B cell (primary cell): ENCODE results near the gene FUOM. TPM values are rescaled to one million over a fixed set of nuclear protein-coding genes. Genes with fewer than 3 reads are reported as not detected.
A peak's percentile ranks its signal among the peaks of the same experiment; 100 is the strongest.

Source experiments
- ATAC-seq: fragments of 200-7000 bp; cut with Tn5 transposase; one replicate; pipeline ENCODE4 v1.10.0; 2021; ENCODE audit warnings: low read depth, mild to moderate bottlenecking, moderate number of reproducible peaks, moderate library complexity
- CTCF ChIA-PET: fragments of 350-600 bp; sonication (Branson Sonifier 250); formaldehyde crosslinking; loops from one replicate; lab custom pipeline; 2021; ENCODE audit warnings: antibody characterized with exemption, inconsistent platforms; lab: Charles Lee
- POLR2A ChIA-PET: fragments of 350-600 bp; sonication (Branson Sonifier 250); formaldehyde crosslinking; loops from one replicate; lab custom pipeline; 2021; ENCODE audit warnings: antibody characterized with exemption; lab: Charles Lee
- DNase-seq: peaks from one replicate; pipeline ENCODE4 v3.0.0; 2013
- H2AFZ ChIP-seq: 2 replicates; pipeline ENCODE4 v1.6.1; 2012; ENCODE audit warnings: mild to moderate bottlenecking, low read depth, low read length; ENCODE audit not compliant: insufficient read depth, poor library complexity, severe bottlenecking
- H3K27ac ChIP-seq, 2 donors: 1 replicate in 1 of 2; 2 replicates in 1 of 2; pipeline ENCODE4 v1.5.1; 2012 to 2013; ENCODE audit warnings: low read length in 2 of 2, mild to moderate bottlenecking in 2 of 2, moderate library complexity in 1 of 2
- H3K27me3 ChIP-seq, 4 experiments: fragments of 200-600 bp in 1 of 4; sonication (generic) in 1 of 4; replicated peaks in 1 of 4; 1 replicate in 2 of 4; 2 replicates in 2 of 4; pipeline versions ENCODE4 v1.6.1 to v1.7.0; 2013 to 2016; ENCODE audit warnings: low read length in 3 of 4, mild to moderate bottlenecking in 2 of 4, mixed read lengths in 1 of 4, moderate library complexity in 1 of 4; ENCODE audit not compliant: insufficient read depth in 4 of 4, control insufficient read depth in 3 of 4; ENCODE audit errors: control extremely low read depth in 1 of 4
- H3K36me3 ChIP-seq, 2 experiments: replicated peaks in 1 of 2; 1 replicate in 1 of 2; 2 replicates in 1 of 2; pipeline versions ENCODE4 v1.6.1 to v1.7.1; 2013; ENCODE audit warnings: low read length in 1 of 2; ENCODE audit not compliant: insufficient read depth in 2 of 2, control insufficient read depth in 1 of 2; ENCODE audit errors: control extremely low read depth in 1 of 2, extremely low read depth in 1 of 2
- H3K4me1 ChIP-seq, 2 donors: fragments of 200-600 bp in 1 of 2; sonication (generic) in 1 of 2; 1 replicate in 1 of 2; 2 replicates in 1 of 2; pipeline versions ENCODE4 v1.5.1 to v1.6.1; 2013 to 2017; ENCODE audit warnings: low read length in 2 of 2; ENCODE audit not compliant: control insufficient read depth in 2 of 2, insufficient read depth in 2 of 2
- H3K4me2 ChIP-seq: replicated peaks from 2 replicates; pipeline ENCODE3; 2012; ENCODE audit warnings: mild to moderate bottlenecking, low read depth, low read length; ENCODE audit not compliant: poor library complexity, severe bottlenecking
- H3K4me3 ChIP-seq, 5 experiments: fragments of 200-600 bp in 1 of 5; sonication (generic) in 1 of 5; 1 replicate in 3 of 5; 2 replicates in 2 of 5; pipeline versions ENCODE4 v1.5.1 to v1.7.0; 2011 to 2016; ENCODE audit warnings: low read length in 4 of 5, mild to moderate bottlenecking in 4 of 5, low read depth in 2 of 5, control low read depth in 1 of 5, moderate library complexity in 1 of 5; ENCODE audit not compliant: insufficient read depth in 1 of 5; ENCODE audit errors: control extremely low read depth in 1 of 5, extremely low read depth in 1 of 5
- H3K79me2 ChIP-seq: fragments of 200-600 bp; sonication (generic); one replicate; pipeline ENCODE4 v1.6.0; 2016; ENCODE audit warnings: low read length; ENCODE audit not compliant: control insufficient read depth, insufficient read depth
- H3K9ac ChIP-seq: fragments of 200-600 bp; sonication (generic); 2 replicates; pipeline ENCODE4 v1.6.1; 2017; ENCODE audit warnings: mild to moderate bottlenecking, low read length, moderate library complexity
- H3K9me3 ChIP-seq, 3 donors: one replicate each; pipeline versions ENCODE4 v1.6.1 to v1.7.1; 2013; ENCODE audit warnings: low read length in 2 of 3; ENCODE audit not compliant: control insufficient read depth in 2 of 3, insufficient read depth in 1 of 3; ENCODE audit errors: control extremely low read depth in 1 of 3
- H4K20me1 ChIP-seq: 2 replicates; pipeline ENCODE4 v1.6.0; 2012; ENCODE audit warnings: mild to moderate bottlenecking, low read length; ENCODE audit not compliant: insufficient read depth, control insufficient read depth, poor library complexity, severe bottlenecking
- H3K27ac Mint-ChIP-seq: one replicate; pipeline ENCODE4 v1.8.0; 2021; ENCODE audit warnings: mixed read lengths
- H3K27me3 Mint-ChIP-seq: one replicate; pipeline ENCODE4 v1.8.0; 2021; ENCODE audit warnings: mixed read lengths
- H3K4me1 Mint-ChIP-seq: one replicate; pipeline ENCODE4 v1.8.0; 2021; ENCODE audit warnings: mixed read lengths
- H3K4me3 Mint-ChIP-seq: one replicate; pipeline ENCODE4 v1.8.0; 2021; ENCODE audit warnings: mixed read lengths
- H3K9me3 Mint-ChIP-seq: one replicate; pipeline ENCODE4 v1.8.0; 2022; ENCODE audit warnings: mixed read lengths; ENCODE audit not compliant: insufficient read depth
- CTCF ChIP-seq: fragments of 200-600 bp; IDR thresholded peaks from one replicate; pipeline ENCODE4 v1.8.0; 2022; ENCODE audit warnings: antibody characterized with exemption, mild to moderate bottlenecking
- EZH2 ChIP-seq: IDR thresholded peaks from 2 replicates; pipeline ENCODE4 v1.6.1; 2012; ENCODE audit warnings: borderline replicate concordance, low read depth, mild to moderate bottlenecking, moderate library complexity, low read length; ENCODE audit not compliant: insufficient read depth, poor library complexity, severe bottlenecking
- WGBS: methylation state at CpG from one replicate; pipeline ENCODE4 v1.1.5; 2013; ENCODE audit warnings: missing lambda C conversion rate; ENCODE audit not compliant: insufficient coverage; 5-methylcytosine and 5-hydroxymethylcytosine counted together
- intact Hi-C: fragments of 100-400 bp; cut with micrococcal nuclease; formaldehyde crosslinking; loops from one replicate; pipeline ENCODE4 v1.10.0; 2022
- polyA plus RNA-seq: library from polyadenylated mRNA; depleted of rRNA; stranded (reverse); fragments of >200 nt; gene quantifications from 2 replicates; pipeline ENCODE4 v1.2.3, GENCODE V29; 2012
- total RNA-seq, 2 donors: library from RNA; stranded (reverse); fragments of 120-200 nt in 1 of 2; gene quantifications; 1 replicate in 1 of 2; 2 replicates in 1 of 2; pipeline versions ENCODE4 v1.2.3 to v1.2.4, GENCODE V29; 2013 to 2022

Gene FUOM
- total and polyA plus RNA-seq, 2 donors (not counting 1 experiment from before 2014, with no cell fraction given): 23.8 to 30.7 TPM

GRCh38 chr10:133306941-133307379 is 50.9 kb downstream of the FUOM start:
- peak overlapping the region; percentile 37 for H3K27ac Mint-ChIP-seq
- Histone ChIP-seq H3K9ac (no peak overlapping the region), H3K4me3 (no peak overlapping the region), H3K4me1 (peaks cover 21 to 36% of the 10 kb centered on the region in 2 donors), H4K20me1 (peaks cover 54% of the 10 kb centered on the region), H2AFZ (no peak overlapping the region), H3K9me3 (peaks cover 0 to 3% (median 0%) of the 10 kb centered on the region in 3 donors), H3K4me2 (peak overlapping the region; percentile 86), H3K27me3 (no peaks in the 10 kb centered on the region), H3K27ac (peak overlapping the region; percentile 7 to 96), H3K79me2 (peaks cover 67% of the 10 kb centered on the region), H3K36me3 (peaks cover 0 to 39% of the 10 kb centered on the region in 2 experiments)
- CTCF ChIA-PET: interaction anchor here (0.8 to 3.4 kb wide), 10 partner anchors 11 to 163 kb away, joined by 4 to 21 read pairs (median 5); no protein-coding TSS in a partner anchor
- H3K4me1 Mint-ChIP-seq: peaks cover 37% of the 10 kb centered on the region
- ATAC-seq (no peak), DNase-seq (no peak)
- H3K9me3 Mint-ChIP-seq: no peaks in the 10 kb centered on the region
- intact Hi-C loops: loop anchor here (5.0 kb wide), 2 partner anchors 50 to 770 kb away; partner anchors contain the start of genes FUOM and INPP5A
- 92% methylated on average over 16 of the region's 17 CpGs for WGBS
- H3K4me3 Mint-ChIP-seq: peak overlapping the region; percentile 98
- no peak for TF ChIP-seq EZH2
- TF ChIP-seq CTCF: no peak
- POLR2A ChIA-PET: interaction anchor here (2.5 kb wide), 1 partner anchor 31 kb away, joined by 12 read pairs; the partner anchor contains the start of gene ADAM8
- no peaks in the 10 kb centered on the region for H3K27me3 Mint-ChIP-seq

- no peak for ATAC-seq
These were observed 51.7 kb downstream of the FUOM start for GRCh38 chr10:133306097-133306476.

More at GRCh38 chr10:133306097-133306476, 51.7 kb downstream of the FUOM start:
- WGBS: 96% methylated on average over 4 of the region's 5 CpGs
- Histone ChIP-seq H3K9ac (no peak overlapping the region), H3K4me2 (peak overlapping the region; percentile 40), H3K9me3 (peaks cover 0 to 3% (median 0%) of the 10 kb centered on the region in 3 donors), H3K27me3 (no peaks in the 10 kb centered on the region), H3K79me2 (peaks cover 67% of the 10 kb centered on the region), H3K4me3 (no peak overlapping the region), H3K4me1 (peaks cover 21 to 36% of the 10 kb centered on the region in 2 donors), H2AFZ (no peak overlapping the region), H4K20me1 (peaks cover 56% of the 10 kb centered on the region), H3K27ac (peak overlapping the region; percentile 76 to 88), H3K36me3 (peaks cover 0 to 33% of the 10 kb centered on the region in 2 experiments)
- intact Hi-C loops: loop anchor here (5.0 kb wide), 2 partner anchors 51 to 769 kb away; partner anchors contain the start of genes FUOM and INPP5A
- ChIA-PET CTCF (interaction anchor here (1.0 to 3.4 kb wide), 6 partner anchors 12 to 162 kb away, joined by 3 to 21 read pairs (median 4); partner anchors contain the start of gene ADAM8), POLR2A (no interaction called here)
- Mint-ChIP-seq H3K27ac (peak overlapping the region; percentile 83), H3K4me1 (peaks cover 37% of the 10 kb centered on the region), H3K4me3 (peak overlapping the region; percentile 47), H3K9me3 (no peaks in the 10 kb centered on the region), H3K27me3 (no peaks in the 10 kb centered on the region)
- DNase-seq: no peak
- no peak for TF ChIP-seq EZH2
- no peak for TF ChIP-seq CTCF
